Ishikawa (cell line): Measurements from ENCODE around the gene PRDM11.

Experiments used
- CEBPB ChIP-seq: IDR thresholded peaks from 2 replicates; pipeline ENCODE4 v1.6.1; 2012
- EP300 ChIP-seq: IDR thresholded peaks from 2 replicates; pipeline ENCODE4 v1.6.1; 2012; ENCODE audit warnings: borderline replicate concordance
- RAD21 ChIP-seq: IDR thresholded peaks from 2 replicates; pipeline ENCODE4 v1.6.1; 2012; ENCODE audit warnings: low read depth
- YY1 ChIP-seq: IDR thresholded peaks from 2 replicates; pipeline ENCODE4 v1.6.1; 2012; ENCODE audit warnings: low read depth
- TF ChIP-seq, protein P1 (sequence below): IDR thresholded peaks from 2 replicates; pipeline ENCODE4 v1.6.1; 2012

DNA sequence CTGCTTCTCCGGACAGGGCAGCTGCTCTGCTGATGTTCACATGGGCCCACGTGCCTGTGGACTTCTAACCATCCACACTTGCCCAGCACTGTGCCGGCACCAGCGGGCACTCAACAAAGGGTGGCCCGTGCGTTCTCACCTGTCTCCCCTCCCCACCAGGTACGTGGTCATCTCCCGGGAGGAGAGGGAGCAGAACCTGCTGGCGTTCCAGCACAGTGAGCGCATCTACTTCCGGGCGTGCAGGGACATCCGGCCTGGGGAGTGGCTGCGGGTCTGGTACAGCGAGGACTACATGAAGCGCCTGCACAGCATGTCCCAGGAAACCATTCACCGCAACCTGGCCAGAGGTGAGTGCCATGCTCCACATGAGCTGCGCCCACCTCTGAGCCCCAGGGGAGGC lies 73.0 kb downstream of the PRDM11 start:
- no peak for TF ChIP-seq CEBPB
- TF ChIP-seq RAD21: no peak
- TF ChIP-seq, protein P1, sequence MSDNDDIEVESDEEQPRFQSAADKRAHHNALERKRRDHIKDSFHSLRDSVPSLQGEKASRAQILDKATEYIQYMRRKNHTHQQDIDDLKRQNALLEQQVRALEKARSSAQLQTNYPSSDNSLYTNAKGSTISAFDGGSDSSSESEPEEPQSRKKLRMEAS: no peak
- TF ChIP-seq EP300: no peak
- TF ChIP-seq YY1: no peak
